H9 (cell line): ENCODE results near the gene PLA2G2F. TPM values are rescaled to one million over a fixed set of nuclear protein-coding genes. Genes with fewer than 3 reads are reported as not detected.

Experiments used
- DNase-seq: peaks from one replicate; pipeline ENCODE4 v3.0.0-alpha.2; 2017
- H2AFZ ChIP-seq: one replicate; pipeline ENCODE4 v1.6.1; 2013; ENCODE audit warnings: mild to moderate bottlenecking, low read length, control low read depth, moderate library complexity
- H2AK5ac ChIP-seq: 2 replicates; pipeline ENCODE4 v1.6.1; 2013; ENCODE audit warnings: low read length, control low read depth, mixed read lengths; ENCODE audit not compliant: insufficient read length
- H2BK120ac ChIP-seq: one replicate; pipeline ENCODE4 v1.6.1; 2013; ENCODE audit warnings: low read depth, mild to moderate bottlenecking, low read length, control low read depth, inconsistent platforms; ENCODE audit not compliant: poor library complexity, severe bottlenecking
- H2BK12ac ChIP-seq: 2 replicates; pipeline ENCODE4 v1.6.1; 2013; ENCODE audit warnings: low read length, control low read depth, mixed read lengths, low read depth; ENCODE audit not compliant: insufficient read length
- H2BK15ac ChIP-seq: 2 replicates; pipeline ENCODE4 v1.6.1; 2013; ENCODE audit warnings: low read depth, low read length, control low read depth
- H2BK20ac ChIP-seq: one replicate; pipeline ENCODE4 v1.6.1; 2013; ENCODE audit warnings: low read depth, mild to moderate bottlenecking, low read length, control low read depth, inconsistent platforms; ENCODE audit not compliant: poor library complexity, severe bottlenecking
- H2BK5ac ChIP-seq: 2 replicates; pipeline ENCODE4 v1.6.1; 2013; ENCODE audit warnings: low read length, control low read depth, mixed read lengths; ENCODE audit not compliant: insufficient read length
- H3K14ac ChIP-seq: 2 replicates; pipeline ENCODE4 v1.6.1; 2013; ENCODE audit warnings: low read length, control low read depth; ENCODE audit not compliant: insufficient read depth
- H3K18ac ChIP-seq: 2 replicates; pipeline ENCODE4 v1.6.1; 2013; ENCODE audit warnings: low read depth, mild to moderate bottlenecking, mixed read lengths, low read length, control low read depth; ENCODE audit not compliant: insufficient read length
- H3K23ac ChIP-seq: 2 replicates; pipeline ENCODE4 v1.6.1; 2013; ENCODE audit warnings: low read length, control low read depth, mixed read lengths, low read depth; ENCODE audit not compliant: insufficient read length
- H3K23me2 ChIP-seq: 2 replicates; pipeline ENCODE4 v1.6.1; 2013; ENCODE audit warnings: low read depth, mild to moderate bottlenecking, mixed read lengths, low read length, control low read depth; ENCODE audit not compliant: insufficient read length, poor library complexity, severe bottlenecking
- H3K27ac ChIP-seq: 2 replicates; pipeline ENCODE4 v1.5.1; 2013; ENCODE audit warnings: low read length, control low read depth, mixed read lengths, low read depth; ENCODE audit not compliant: insufficient read length
- H3K27me3 ChIP-seq: 2 replicates; pipeline ENCODE4 v1.6.1; 2013; ENCODE audit warnings: low read length, control low read depth, inconsistent platforms; ENCODE audit not compliant: insufficient read depth
- H3K4ac ChIP-seq: 2 replicates; pipeline ENCODE4 v1.6.1; 2013; ENCODE audit warnings: low read depth, mild to moderate bottlenecking, control low read depth, inconsistent platforms, low read length, moderate library complexity
- H3K4me1 ChIP-seq: 2 replicates; pipeline ENCODE4 v1.6.1; 2013; ENCODE audit warnings: low read length, control low read depth, inconsistent platforms; ENCODE audit not compliant: insufficient read depth
- H3K4me2 ChIP-seq: 2 replicates; pipeline ENCODE4 v1.6.1; 2013; ENCODE audit warnings: low read length, control low read depth, mixed read lengths; ENCODE audit not compliant: insufficient read length, insufficient read depth
- H3K56ac ChIP-seq: 2 replicates; pipeline ENCODE4 v1.6.1; 2013; ENCODE audit warnings: low read depth, mild to moderate bottlenecking, mixed read lengths, low read length, control low read depth; ENCODE audit not compliant: insufficient read length
- H3K79me1 ChIP-seq: 2 replicates; pipeline ENCODE4 v1.6.1; 2013; ENCODE audit warnings: low read depth, mild to moderate bottlenecking, moderate library complexity, low read length, control low read depth, inconsistent platforms; ENCODE audit not compliant: insufficient read depth, poor library complexity, severe bottlenecking
- H3K79me2 ChIP-seq: 2 replicates; pipeline ENCODE4 v1.6.1; 2013; ENCODE audit warnings: low read length, control low read depth, inconsistent platforms; ENCODE audit not compliant: insufficient read depth
- H3K9ac ChIP-seq: 2 replicates; pipeline ENCODE4 v1.6.1; 2013; ENCODE audit warnings: low read length, control low read depth, mixed read lengths; ENCODE audit not compliant: insufficient read length; ENCODE audit errors: extremely low read depth
- H3K9me3 ChIP-seq: one replicate; pipeline ENCODE4 v1.6.1; 2013; ENCODE audit warnings: low read depth, low read length, inconsistent platforms; ENCODE audit not compliant: control insufficient read depth
- H3T11ph ChIP-seq: one replicate; pipeline ENCODE4 v1.6.1; 2013; ENCODE audit warnings: mild to moderate bottlenecking, low read length, control low read depth, inconsistent platforms
- H4K20me1 ChIP-seq: one replicate; pipeline ENCODE4 v1.6.1; 2013; ENCODE audit not compliant: control insufficient read depth, insufficient read length, insufficient read depth
- H4K5ac ChIP-seq: 2 replicates; pipeline ENCODE4 v1.6.1; 2013; ENCODE audit warnings: low read depth, mild to moderate bottlenecking, mixed read lengths, low read length, control low read depth; ENCODE audit not compliant: insufficient read length
- H4K8ac ChIP-seq: replicated peaks from 2 replicates; pipeline ENCODE4 v1.6.1; 2013; ENCODE audit warnings: low read length, control low read depth, mixed read lengths, low read depth; ENCODE audit not compliant: insufficient read length
- H4K91ac ChIP-seq: 2 replicates; pipeline ENCODE4 v1.6.1; 2013; ENCODE audit warnings: low read depth, mild to moderate bottlenecking, moderate library complexity, mixed read lengths, low read length, control low read depth; ENCODE audit not compliant: insufficient read length
- H3K27ac Mint-ChIP-seq, 3 experiments: 2 replicates in 2 of 3; 3 replicates in 1 of 3; pipeline ENCODE4 v1.8.0; 2020 to 2021; ENCODE audit warnings: mixed read lengths in 3 of 3, mild to moderate bottlenecking in 1 of 3, moderate library complexity in 1 of 3
- H3K27me3 Mint-ChIP-seq: 2 replicates; pipeline ENCODE4 v1.8.0; 2021; ENCODE audit warnings: low read depth, mild to moderate bottlenecking, moderate library complexity, mixed read lengths
- H3K36me3 Mint-ChIP-seq, 3 experiments: 2 replicates in 2 of 3; 3 replicates in 1 of 3; pipeline ENCODE4 v1.8.0; 2020 to 2021; ENCODE audit warnings: low read depth in 3 of 3, mixed read lengths in 3 of 3; ENCODE audit not compliant: insufficient read depth in 1 of 3
- H3K4me1 Mint-ChIP-seq, 2 experiments: 2 replicates each; pipeline ENCODE4 v1.8.0; 2020; ENCODE audit warnings: mixed read lengths in 2 of 2
- H3K4me3 Mint-ChIP-seq, 2 experiments: 2 replicates in 1 of 2; 3 replicates in 1 of 2; pipeline ENCODE4 v1.8.0; 2020 to 2021; ENCODE audit warnings: mild to moderate bottlenecking in 2 of 2, mixed read lengths in 2 of 2, moderate library complexity in 1 of 2
- H3K9me3 Mint-ChIP-seq, 2 experiments: 2 replicates in 1 of 2; 3 replicates in 1 of 2; pipeline ENCODE4 v1.8.0; 2020; ENCODE audit warnings: mild to moderate bottlenecking in 2 of 2, mixed read lengths in 2 of 2, moderate library complexity in 1 of 2
- CTCF ChIP-seq: fragments of 200-600 bp; sonication (generic); conservative IDR thresholded peaks from 3 replicates; pipeline ENCODE4 v1.8.0; 2021; ENCODE audit warnings: antibody characterized with exemption, mild to moderate bottlenecking
- WGBS: extraction: QIAGEN DNeasy Blood & Tissue Kit; methylation state at CpG from one replicate; pipeline ENCODE4 v1.1.7; 2013; ENCODE audit warnings: missing lambda C conversion rate, low lambda C conversion rate, mixed read lengths; ENCODE audit not compliant: insufficient read length; ENCODE audit errors: extremely low coverage; 5-methylcytosine and 5-hydroxymethylcytosine counted together
- total RNA-seq: library from RNA; stranded (reverse); gene quantifications from 2 replicates; pipeline ENCODE4 v1.2.1, GENCODE V29; 2021

Gene PLA2G2F
- total RNA-seq, 1 experiment from 2014 or later, result not detected

GRCh38 chr1:20194224-20194623, 55.1 kb downstream of the PLA2G2F start:
- Histone ChIP-seq H2BK15ac (no peak overlapping the region), H3K56ac (no peak overlapping the region), H3K23ac (no peak overlapping the region), H4K8ac (no peak overlapping the region), H4K20me1 (no peaks in the 10 kb centered on the region), H2BK12ac (no peak overlapping the region), H3K27ac (no peak overlapping the region), H2BK120ac (no peak overlapping the region), H3K79me2 (no peaks in the 10 kb centered on the region), H2AK5ac (no peak overlapping the region), H2BK20ac (no peak overlapping the region), H3K4me1 (no peaks in the 10 kb centered on the region), H3K9me3 (no peaks in the 10 kb centered on the region), H4K5ac (no peak overlapping the region), H3K14ac (no peak overlapping the region), H3K23me2 (no peaks in the 10 kb centered on the region), H3K9ac (no peak overlapping the region), H3K4ac (no peak overlapping the region), H2AFZ (no peak overlapping the region), H3T11ph (no peak overlapping the region), H3K79me1 (no peaks in the 10 kb centered on the region), H3K4me2 (no peak overlapping the region), H3K18ac (no peak overlapping the region), H3K27me3 (no peaks in the 10 kb centered on the region; the same call in 1 of the 2 replicates), H2BK5ac (no peak overlapping the region), H4K91ac (no peak overlapping the region)
- Mint-ChIP-seq H3K27me3 (peaks cover 40% of the 10 kb centered on the region), H3K4me3 (no peak overlapping the region), H3K9me3 (no peaks in the 10 kb centered on the region), H3K27ac (no peak overlapping the region), H3K4me1 (peaks cover 17 to 21% of the 10 kb centered on the region in 2 experiments), H3K36me3 (no peaks in the 10 kb centered on the region; a peak in 1 of 7 replicates)
- no peak for TF ChIP-seq CTCF
- WGBS, result no CpG with 5 or more reads among the region's 2 CpGs
- no peak for DNase-seq
